ENCODE measurements around the gene ACADS. TPM values are rescaled to one million over a fixed set of nuclear protein-coding genes. Genes with fewer than 3 reads are reported as not detected.
A peak's percentile ranks its signal among the peaks of the same experiment; 100 is the strongest.

The ACADS gene
- total and polyA plus RNA-seq, 9 of the 15 experiments (the other 6 are each of a cell fraction or from before 2014, with no cell fraction given): 0.06 to 20.3 (median 8.8) TPM

GRCh38 chr12:120719496-120720233, 6.0 kb upstream of the ACADS start (continued):
- TF ChIP-seq CBFA2T3 (IDR thresholded peaks at IDR 0.05): peak; percentile 63
- no peak for TF ChIP-seq GTF3C2 (IDR thresholded peaks at IDR 0.05; ENCODE audit: borderline replicate concordance, extremely low read depth, insufficient read length)
- no peak for TF ChIP-seq ZNF512 (tag; IDR thresholded peaks at IDR 0.05)
- TF ChIP-seq NEUROD1 (IDR thresholded peaks at IDR 0.05; ENCODE audit: borderline replicate concordance, low read depth, low read length, partially characterized antibody): no peak
- TF ChIP-seq MTA3 (IDR thresholded peaks at IDR 0.05; ENCODE audit: borderline replicate concordance): no peak
- no peak for TF ChIP-seq NR2F6 (CRISPR knock-in tag; IDR thresholded peaks at IDR 0.05)
- no peak for TF ChIP-seq ATF6 (CRISPR knock-in tag; IDR thresholded peaks at IDR 0.05)
- TF ChIP-seq ZSCAN32 (CRISPR knock-in tag; IDR thresholded peaks at IDR 0.05): no peak
- no peak for TF ChIP-seq KAT8 (IDR thresholded peaks at IDR 0.05; ENCODE audit: low read depth)
- TF ChIP-seq SAFB2 (IDR thresholded peaks at IDR 0.05; ENCODE audit: borderline replicate concordance, low read depth, low read length, severe bottlenecking): no peak
- TF ChIP-seq RBM15 (IDR thresholded peaks at IDR 0.05; ENCODE audit: insufficient read depth, low read length): no peak
- TF ChIP-seq JUNB (CRISPR knock-in tag; conservative IDR thresholded peaks at IDR 0.05): no peak
- no peak for TF ChIP-seq FOXA3 (CRISPR knock-in tag; conservative IDR thresholded peaks at IDR 0.05 in 1 of 2, IDR thresholded peaks at IDR 0.05 in 1 of 2)
- TF ChIP-seq NFE2L1 (tag; IDR thresholded peaks at IDR 0.05; ENCODE audit: borderline replicate concordance, low read depth): no peak
- TF ChIP-seq SRSF1 (IDR thresholded peaks at IDR 0.05; ENCODE audit: low read depth, low read length): no peak
- TF ChIP-seq PRDM10 (IDR thresholded peaks at IDR 0.05; ENCODE audit: partially characterized antibody): no peak
- no peak for TF ChIP-seq ZNF507 (tag; conservative IDR thresholded peaks at IDR 0.05)

All from K562 (cell line).